IPS-NIHi7 (cell line): Measurements from ENCODE around the gene COG6.

Experiments
- DNase-seq: peaks from one replicate; pipeline ENCODE4 v3.0.0; 2012; ENCODE audit warnings: mixed read lengths; ENCODE audit errors: extremely low spot score

COG6 gene

DNA sequence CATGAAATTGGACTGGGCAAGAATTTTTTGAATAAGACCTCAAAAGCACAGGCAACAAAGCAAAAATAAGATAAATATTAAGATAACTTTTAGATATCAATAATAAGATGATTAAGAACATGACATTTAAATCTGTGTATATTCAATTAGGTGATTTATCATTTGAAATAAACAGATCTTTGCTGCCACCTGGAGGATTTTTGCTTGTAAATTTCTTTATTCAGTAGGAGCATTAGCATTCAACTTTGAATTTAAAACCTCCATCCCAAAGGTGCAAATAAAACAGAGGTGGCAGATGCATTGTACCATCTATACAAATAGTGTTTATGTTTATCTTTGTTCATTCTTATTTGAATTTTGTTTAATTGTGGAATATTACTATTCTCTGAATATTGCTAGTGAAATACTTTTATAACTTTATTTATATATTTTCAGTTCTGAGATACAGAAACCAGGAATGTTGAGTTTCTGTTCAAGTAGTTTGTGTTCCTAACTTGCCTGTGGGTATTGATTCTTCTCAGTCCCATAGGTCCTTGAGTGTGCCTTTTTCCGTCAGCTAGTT is 20.9 kb downstream of the COG6 start:
- no peak for DNase-seq

DNA sequence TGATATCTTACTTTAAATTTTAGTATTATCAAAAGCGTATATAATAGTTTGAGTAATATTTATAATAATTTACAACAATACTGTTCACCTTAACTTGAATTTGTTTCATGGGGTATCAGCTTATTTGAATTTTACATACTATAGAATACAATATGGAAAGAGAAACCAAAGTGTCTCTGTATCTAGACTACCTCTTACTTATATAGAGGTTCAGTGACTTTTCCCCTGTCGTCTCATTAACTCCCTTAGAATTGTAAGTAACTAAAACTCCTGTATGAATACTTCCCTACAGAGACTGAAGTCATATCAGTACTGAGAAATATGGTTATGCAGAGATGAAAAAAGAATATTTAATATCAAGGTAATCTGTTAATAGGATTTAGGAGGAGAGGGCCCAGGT is 26.8 kb downstream of the COG6 start:
- DNase-seq = no peak

- DNase-seq = no peak
Observed at GRCh38 chr13:39682788-39683187, 27.3 kb downstream of the COG6 start.

DNA sequence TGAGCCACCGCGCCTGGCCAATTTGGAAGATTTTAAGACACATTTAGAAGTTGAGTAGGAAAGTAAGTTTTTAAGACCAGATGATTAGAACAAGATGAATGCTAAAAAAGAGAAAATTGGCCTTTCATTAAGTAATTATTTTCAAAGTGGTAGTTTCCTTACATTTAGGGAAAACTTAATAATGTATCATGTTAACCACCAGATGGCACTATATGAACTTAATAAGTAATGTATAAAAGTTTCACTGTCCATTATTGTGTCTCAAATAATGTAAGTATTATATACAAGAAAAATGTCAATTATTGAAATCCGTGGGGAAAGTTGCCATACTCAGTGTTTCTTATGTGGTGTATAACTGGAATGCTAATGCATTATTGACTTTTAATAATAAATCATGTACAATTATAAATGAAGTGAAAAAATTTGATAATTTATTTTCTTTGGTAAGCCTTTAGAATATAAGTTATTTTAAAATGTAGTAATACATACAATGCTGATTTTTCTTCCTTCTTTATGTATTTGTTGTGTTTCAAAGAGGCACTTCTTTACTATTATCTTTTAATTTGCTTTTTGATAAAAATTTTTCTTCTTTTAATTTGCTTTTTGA is 29.2 kb downstream of the COG6 start:
- DNase-seq = peak; percentile 13

DNA sequence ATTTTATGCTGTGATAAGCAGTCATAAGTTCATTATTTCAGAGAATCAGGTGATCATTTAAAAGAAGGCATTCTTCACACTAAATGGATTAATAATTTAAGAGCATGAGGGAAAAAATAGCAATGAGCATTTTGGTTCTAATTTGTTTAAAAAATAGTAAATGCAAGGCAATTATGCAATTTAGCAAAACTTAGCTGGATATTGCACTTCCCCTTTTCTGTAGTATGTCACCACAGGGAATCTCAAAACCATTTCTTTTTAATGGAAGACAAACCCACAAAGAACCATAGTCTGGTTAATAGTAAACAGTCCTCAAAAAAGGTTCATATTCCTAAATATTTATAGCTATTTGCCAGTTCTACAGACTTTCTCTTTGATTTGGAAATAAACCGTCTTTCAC is 30.2 kb downstream of the COG6 start:
- DNase-seq = no peak

- DNase-seq = no peak
Observed at GRCh38 chr13:39688278-39688677, 32.8 kb downstream of the COG6 start.

DNA sequence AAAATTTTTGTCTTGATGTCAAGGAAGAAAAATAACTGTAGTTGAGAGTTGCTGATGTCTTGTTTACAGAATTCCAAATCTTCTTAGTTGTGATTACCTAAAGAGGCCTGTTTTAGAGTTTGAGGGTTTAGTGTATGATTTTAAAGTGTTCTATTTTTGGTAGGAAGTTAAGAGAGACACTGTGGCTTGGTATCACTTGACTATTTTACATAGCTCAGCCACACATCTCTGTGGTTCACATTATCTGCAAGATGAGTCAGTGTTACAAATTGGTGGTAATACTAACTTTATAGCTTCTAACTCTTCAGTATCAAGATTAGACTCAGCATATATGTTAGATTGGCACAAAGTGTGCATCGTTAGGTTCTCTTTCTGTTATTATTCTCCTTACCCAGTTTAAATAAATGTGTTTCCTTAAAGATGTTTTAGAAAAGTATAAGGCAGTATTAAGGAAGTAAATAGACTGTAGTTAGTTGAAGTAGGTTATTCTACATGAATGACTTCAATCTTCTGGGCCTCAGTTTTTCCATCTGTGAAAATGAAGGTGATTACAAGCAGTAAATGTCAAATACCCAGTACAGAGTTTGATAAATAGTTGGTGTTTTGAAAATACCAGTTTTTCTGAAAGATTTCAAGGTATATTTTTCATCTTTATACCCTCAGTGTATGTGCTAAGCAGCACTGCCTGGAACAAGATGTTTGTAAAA is 33.4 kb downstream of the COG6 start:
- DNase-seq = no peak

DNA sequence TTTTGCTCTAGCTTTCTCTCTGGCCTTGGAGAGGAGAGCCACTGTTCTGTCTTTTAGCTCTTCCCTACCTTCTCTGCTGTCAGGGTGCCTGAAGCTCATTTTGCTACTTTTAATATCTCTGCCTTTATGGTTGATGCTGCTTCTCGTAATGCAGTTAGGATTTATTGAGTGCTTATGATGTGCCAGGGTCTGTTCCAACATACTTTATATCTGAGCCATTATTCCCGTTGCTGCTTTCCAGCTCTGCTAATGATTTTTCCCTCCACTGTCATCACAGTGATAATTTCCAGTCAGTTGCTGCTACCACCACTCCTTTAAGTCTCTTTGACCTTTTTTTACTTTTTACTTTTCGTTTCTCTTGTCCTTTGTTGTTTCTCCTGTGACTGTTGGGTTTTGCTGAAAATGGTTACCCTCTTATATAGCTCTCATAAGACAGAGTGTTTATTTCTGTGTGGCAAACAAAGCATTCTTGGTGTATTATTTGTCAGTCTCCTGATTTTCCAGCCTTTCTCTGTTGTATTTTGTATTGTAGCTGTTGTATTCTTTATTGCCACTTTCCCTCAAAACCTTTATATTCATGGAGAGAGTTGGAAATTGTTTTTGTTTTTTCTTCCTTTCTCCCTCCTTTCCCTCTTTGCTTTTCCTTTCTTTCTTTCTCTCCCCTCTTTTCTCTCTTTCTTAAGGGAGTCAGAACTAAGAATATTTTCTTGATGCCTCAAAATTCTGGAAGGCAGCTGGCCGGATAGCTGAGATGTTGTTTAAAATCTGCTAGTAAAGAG is 37.4 kb downstream of the COG6 start:
- DNase-seq = no peak

GRCh38 chr13:39699274-39699673 is 43.8 kb downstream of the COG6 start:
- DNase-seq = no peak

DNA sequence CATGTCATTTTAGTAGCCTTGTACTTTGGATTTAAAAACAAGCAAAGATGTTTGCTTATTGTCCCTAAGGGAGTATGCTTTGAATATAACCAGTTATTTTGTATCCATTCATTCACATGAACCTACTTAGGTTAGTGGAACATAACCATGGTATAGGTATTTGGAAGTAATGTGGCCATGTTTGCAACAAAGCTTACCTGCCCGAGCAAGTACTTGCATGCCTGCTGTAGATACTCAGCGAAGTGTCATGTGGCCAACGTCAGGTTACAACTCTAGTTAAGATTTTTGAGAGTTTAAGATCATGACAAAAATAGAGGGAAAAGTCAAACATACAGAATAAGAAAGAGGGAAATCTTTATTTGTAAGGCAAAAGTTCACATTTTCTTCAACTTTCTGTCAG is 57.2 kb downstream of the COG6 start:
- no peak for DNase-seq

DNA sequence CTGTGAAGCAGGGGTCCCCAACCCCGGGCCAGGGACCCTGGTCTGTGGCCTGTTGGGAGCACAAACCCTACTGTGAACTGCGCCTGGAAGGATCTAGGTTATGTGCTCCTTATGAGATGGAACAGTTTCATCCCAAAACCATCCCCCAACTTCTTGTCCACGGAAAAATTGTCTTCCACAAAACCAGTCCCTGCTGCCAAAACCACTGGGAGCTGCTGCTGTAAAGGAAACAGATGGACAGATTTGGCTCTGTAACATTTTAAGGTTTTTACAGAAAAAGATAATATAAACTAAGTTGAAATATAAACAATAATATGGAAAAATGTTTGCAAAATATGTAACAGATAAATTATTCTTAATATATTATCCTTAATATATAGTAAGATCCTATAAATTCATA is 73.7 kb downstream of the COG6 start:
- no peak for DNase-seq

- DNase-seq = no peak
Observed at GRCh38 chr13:39734952-39735351, 79.5 kb downstream of the COG6 start.

DNA sequence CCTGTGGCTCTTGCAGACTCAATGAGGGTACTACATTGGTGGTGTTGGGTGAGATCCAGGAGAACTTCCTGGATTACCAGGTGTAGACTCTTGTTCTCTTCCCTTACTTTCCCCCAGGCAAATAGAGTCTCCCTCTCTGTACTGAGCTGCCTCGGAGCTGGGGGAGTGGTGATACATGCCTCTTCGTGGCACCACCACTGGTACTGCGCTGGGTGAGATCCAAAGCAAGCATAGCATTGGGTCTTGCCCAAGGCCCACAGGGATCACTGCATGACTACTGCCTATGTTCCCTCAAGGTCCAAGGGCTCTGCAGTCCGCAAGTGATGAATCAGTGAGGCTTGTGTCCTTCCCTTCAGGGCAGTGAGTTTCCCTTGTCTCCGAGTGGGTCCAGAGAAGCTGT is 81.6 kb downstream of the COG6 start:
- DNase-seq = no peak

- no peak for DNase-seq
Observed at GRCh38 chr13:39740761-39741160, 85.3 kb downstream of the COG6 start.

DNA sequence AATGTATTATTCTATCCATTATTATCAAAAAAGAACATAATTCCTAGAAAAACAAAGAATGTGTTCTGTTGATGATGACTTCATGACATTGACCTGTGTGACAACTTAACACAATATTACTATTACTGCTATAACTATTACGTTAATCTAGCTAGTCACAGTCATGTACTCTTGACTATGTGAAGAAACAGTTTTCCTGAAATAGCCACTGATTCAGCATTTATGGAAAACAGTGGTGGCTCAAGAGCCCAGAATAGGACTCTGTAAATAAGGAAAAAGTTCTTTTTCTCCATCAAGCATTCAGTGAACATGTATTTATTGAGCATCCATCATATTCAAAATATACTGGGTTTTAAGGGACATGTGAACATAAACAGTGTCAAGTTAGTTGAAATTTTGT is 93.5 kb downstream of the COG6 start:
- no peak for DNase-seq

- no peak for DNase-seq
Observed at GRCh38 chr13:39749528-39749927, 94.1 kb downstream of the COG6 start.

DNA sequence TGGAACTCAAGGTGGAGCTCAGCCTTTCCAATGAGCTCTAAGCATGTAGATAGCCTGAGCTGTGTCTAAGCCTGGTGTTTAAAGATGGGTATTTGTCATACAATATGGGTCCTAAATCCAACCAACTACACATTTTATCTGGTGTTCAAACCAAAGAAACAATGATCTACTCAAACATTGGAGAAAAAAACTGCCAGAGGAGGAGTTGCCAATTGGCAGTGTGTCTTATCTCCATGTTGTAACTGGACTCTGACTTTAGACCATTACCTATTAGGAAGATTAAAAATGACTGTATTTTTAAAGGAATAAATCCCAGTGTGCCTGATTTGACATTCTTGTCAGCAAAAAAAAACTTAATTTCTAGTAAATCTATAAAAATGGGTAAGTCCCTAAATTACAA is 96.3 kb downstream of the COG6 start:
- DNase-seq = no peak

DNA sequence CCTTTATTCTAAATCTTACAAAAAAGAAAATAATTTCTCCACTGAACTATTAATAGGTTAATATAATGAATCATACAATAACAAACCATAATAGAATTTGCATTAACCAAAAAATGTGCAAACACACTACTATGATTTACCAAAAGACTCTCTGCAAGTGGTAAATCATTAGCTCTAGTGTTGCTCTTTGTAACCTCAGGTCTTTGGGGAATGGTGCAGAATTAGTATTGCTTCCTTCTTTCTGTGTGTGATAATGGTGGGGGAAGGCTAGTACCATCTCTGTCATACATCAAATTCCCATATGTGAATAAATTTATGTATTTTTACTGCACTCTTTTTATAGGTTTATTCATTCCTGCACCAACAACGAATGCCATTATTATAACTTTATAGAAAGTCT is 105.1 kb downstream of the COG6 start:
- DNase-seq = no peak

DNA sequence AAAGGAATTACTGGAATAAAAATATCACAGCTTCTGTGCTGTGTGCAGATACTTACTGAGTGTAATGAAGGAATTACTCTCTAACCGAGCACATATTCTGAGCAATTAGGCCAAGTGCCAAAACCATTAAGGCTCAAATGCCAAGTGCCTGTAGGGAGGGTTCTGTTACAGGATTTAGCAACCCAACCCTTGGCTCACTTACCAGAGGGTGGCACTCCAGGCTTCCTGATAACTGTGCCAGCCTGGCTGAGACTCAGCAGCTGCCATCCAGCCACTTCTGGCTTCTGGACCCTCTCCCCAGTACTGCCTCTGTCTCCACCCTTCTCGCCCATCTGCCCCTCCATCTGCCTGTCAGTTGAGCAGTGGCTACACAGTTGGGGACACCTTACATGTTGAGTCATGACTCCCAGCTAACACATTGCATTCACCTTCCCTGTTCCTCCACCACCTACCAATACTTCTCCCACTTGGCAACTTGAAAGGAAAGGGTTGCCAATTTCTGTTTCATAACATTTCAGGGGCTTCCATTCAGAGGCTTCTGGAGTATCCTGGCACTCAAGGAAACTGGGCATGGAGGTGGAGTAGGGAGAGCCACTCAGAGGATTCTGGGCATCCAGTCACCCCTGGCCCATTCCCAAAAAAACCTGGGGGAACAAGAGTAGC is 110.5 kb downstream of the COG6 start:
- DNase-seq = peak; percentile 33

DNA sequence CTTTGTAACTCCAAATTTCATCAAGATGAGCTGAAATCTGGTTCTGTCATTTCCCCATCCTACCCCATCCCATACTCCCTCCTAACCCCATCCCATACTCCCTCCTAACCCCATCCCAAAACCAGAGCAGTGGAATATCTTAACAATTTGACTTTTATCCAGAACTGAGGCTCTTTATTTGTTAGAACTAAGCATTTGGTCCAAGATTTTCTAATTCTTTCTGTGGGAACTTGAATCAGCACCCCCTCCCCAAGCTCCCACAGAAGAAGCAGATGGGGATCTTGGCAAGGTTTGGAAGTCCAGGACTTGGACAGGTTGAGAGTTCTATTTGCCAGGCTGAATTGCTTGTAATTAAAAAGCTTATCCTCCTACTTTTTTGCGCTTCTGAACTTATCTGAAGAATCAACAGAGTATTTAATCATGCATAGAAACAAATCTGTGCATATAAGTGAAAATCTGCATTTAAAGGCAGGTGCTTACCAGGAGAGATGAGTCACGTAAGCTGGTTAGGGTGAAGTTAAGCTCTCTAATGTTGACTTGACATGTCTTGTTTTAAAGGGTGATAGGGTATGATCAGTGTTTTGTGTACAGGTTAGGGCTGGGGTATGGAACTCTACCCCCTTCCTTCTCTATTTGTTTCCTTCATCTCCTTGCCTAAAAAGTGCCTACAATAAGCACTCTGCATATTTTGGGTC is 111.1 kb downstream of the COG6 start:
- DNase-seq = no peak

GRCh38 chr13:39767791-39768517 is 112.5 kb downstream of the COG6 start:
- peak; percentile 32 for DNase-seq
